SJSA1 (cell line): ENCODE data around the gene SULT4A1. TPM values are rescaled to one million over a fixed set of nuclear protein-coding genes. Genes with fewer than 3 reads are reported as not detected.

Experiments
- DNase-seq, 2 experiments: peaks; one replicate each; pipeline ENCODE4 v3.0.0-alpha.2; 2015 to 2020; ENCODE audit warnings: low spot score in 2 of 2, low read depth in 1 of 2
- H3K27ac ChIP-seq: fragments of 250-450 bp; sonication (Bioruptor Pico); 2 replicates; pipeline ENCODE4 v1.5.1; 2020; ENCODE audit warnings: mild to moderate bottlenecking, moderate library complexity
- H3K27me3 ChIP-seq: fragments of 250-450 bp; sonication (Bioruptor Pico); replicated peaks from 2 replicates; pipeline ENCODE4 v1.5.1; 2020; ENCODE audit warnings: mild to moderate bottlenecking, moderate library complexity
- H3K36me3 ChIP-seq: fragments of 250-450 bp; sonication (Bioruptor Pico); 2 replicates; pipeline ENCODE4 v1.5.1; 2020; ENCODE audit warnings: mild to moderate bottlenecking
- H3K4me1 ChIP-seq: fragments of 250-450 bp; sonication (Bioruptor Pico); replicated peaks from 2 replicates; pipeline ENCODE4 v1.6.1; 2021; ENCODE audit warnings: mild to moderate bottlenecking
- H3K4me3 ChIP-seq: fragments of 250-450 bp; sonication (Bioruptor Pico); 2 replicates; pipeline ENCODE4 v1.5.1; 2020; ENCODE audit warnings: mild to moderate bottlenecking
- H3K9me3 ChIP-seq: fragments of 250-450 bp; sonication (Bioruptor Pico); replicated peaks from 2 replicates; pipeline ENCODE4 v1.5.1; 2020; ENCODE audit warnings: mild to moderate bottlenecking
- total RNA-seq: library from RNA; depleted of rRNA; stranded (reverse); fragments of >200 nt; shearing (Covaris generic); gene quantifications from 2 replicates; pipeline ENCODE4 v1.2.3, GENCODE V29; 2014; rRNA removed

The SULT4A1 gene
- total RNA-seq, 1 experiment from 2014 or later, result not detected

DNA sequence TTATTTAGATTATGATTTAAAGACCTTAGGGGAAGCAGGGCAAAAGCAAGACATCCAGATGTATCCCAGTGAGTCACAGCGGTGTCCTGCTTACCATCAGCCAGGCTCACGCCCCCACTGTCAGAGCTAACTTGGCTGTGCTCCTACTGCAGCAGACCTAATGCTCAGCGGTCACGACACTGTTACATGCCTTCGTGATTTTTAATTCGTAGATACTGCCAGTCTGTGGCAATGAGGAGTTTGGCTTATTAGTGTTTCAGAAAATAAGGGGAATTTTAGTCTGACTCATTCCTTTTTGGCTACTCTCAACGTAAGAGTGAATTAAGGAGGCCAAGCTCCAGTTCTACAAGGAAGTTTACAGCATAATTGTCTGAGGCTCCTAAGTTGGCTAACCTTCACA lies 72.9 kb downstream of the SULT4A1 start:
- no peaks in the 10 kb centered on the region for H3K36me3 ChIP-seq
- no peaks in the 10 kb centered on the region for H3K27me3 ChIP-seq
- H3K27ac ChIP-seq, result no peak overlapping the region
- DNase-seq, result peak; percentile 35 to 51
- H3K9me3 ChIP-seq, result no peaks in the 10 kb centered on the region
- peaks cover 5% of the 10 kb centered on the region for H3K4me1 ChIP-seq
- H3K4me3 ChIP-seq, result no peak overlapping the region

DNA sequence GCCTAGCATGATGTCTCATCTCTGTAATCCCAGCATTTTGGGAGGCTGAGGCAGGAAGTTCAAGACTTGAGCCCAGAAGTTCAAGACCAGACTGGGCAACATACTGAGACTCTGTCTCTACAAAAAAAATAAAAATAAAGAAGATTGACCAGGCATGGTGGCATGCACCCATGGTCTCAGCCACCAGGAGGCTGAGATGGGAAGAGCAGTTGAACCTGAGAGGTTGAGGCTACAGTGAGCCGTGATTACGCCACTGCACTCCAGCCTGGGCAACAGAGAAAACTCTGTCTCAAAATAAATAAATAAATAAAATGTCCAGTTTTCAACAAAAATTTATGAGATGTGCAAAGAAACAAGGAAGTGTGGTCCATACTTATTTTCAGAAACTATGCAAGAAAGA lies 78.5 kb downstream of the SULT4A1 start:
- Histone ChIP-seq H3K27ac (no peak overlapping the region), H3K9me3 (no peaks in the 10 kb centered on the region), H3K4me1 (no peaks in the 10 kb centered on the region), H3K36me3 (no peaks in the 10 kb centered on the region), H3K4me3 (no peak overlapping the region), H3K27me3 (no peaks in the 10 kb centered on the region)
- no peak for DNase-seq

DNA sequence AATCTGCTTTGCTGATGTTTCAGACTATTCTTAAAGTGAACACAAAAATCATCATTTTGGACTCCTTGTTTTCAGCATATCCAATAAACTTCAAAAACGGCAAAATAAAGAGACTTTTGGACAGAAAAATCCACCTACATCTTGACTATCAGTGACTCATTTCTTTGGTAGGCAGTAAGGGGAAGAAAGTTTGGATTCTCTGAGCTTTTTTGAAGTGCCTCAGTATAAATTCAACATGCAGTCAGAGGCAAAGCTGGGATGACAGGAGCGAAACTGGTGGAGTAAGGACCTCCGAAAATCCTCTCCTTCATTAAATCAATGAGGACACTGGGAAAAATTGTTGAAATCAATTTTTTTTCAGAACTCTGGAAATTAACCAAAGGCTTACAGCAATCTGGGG lies 79.9 kb downstream of the SULT4A1 start:
- no peak overlapping the region for H3K4me3 ChIP-seq
- no peak overlapping the region for H3K27ac ChIP-seq
- no peak for DNase-seq
- no peaks in the 10 kb centered on the region for H3K36me3 ChIP-seq
- no peaks in the 10 kb centered on the region for H3K4me1 ChIP-seq
- no peaks in the 10 kb centered on the region for H3K27me3 ChIP-seq
- H3K9me3 ChIP-seq, result no peaks in the 10 kb centered on the region

DNA sequence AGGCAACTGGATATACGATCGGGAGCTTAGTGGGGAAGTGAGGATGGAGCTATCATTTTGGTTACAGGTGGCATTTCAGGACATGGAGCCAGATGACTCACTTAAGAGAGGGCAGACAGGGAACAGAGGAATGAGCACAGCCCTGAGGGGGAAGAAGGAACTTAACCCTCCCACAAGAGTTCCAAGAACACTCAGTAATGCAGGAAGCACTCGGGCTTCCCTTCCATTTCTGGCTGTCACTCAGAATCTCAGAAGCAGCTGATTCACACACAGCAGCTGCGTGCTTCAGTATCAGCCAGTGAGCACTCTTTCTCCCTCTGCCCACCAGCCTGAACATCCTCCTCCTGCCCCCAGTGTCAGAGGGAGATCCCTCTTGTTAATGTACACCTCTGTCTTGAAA lies 85.0 kb downstream of the SULT4A1 start:
- no peak for DNase-seq
- no peak overlapping the region for H3K27ac ChIP-seq
- H3K27me3 ChIP-seq, result no peaks in the 10 kb centered on the region
- H3K4me3 ChIP-seq, result no peak overlapping the region
- H3K36me3 ChIP-seq, result no peaks in the 10 kb centered on the region
- no peaks in the 10 kb centered on the region for H3K9me3 ChIP-seq
- no peaks in the 10 kb centered on the region for H3K4me1 ChIP-seq

DNA sequence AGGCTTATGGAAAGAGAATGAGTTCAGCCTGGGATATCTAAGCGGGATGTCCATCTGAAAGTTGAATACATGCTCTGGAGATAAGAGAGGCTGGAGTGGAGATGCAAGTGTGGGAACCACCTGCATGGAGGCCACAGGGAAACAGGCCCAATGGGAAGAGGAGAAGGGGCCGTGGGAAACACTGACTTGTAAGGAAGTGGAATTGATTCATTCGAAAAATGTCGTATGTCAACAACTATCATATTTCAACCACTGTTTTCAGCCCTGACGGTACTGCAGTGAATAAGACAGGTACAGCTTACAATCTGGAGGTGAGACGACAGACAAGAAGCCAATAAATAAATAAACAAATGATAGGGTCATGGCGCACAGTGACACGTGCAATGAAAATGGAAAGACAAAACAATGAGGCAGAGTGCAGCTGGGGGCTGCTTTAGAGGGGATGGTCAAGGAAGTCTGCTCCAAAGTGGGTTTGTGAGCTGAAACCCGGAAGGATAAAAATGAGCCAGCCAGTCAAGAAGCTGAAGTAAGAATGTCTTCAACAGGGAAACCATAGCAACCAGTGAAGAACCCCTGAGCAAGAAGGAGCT lies 86.1 kb downstream of the SULT4A1 start:
- no peak for DNase-seq
- no peaks in the 10 kb centered on the region for H3K9me3 ChIP-seq
- H3K27ac ChIP-seq, result no peak overlapping the region
- no peak overlapping the region for H3K4me3 ChIP-seq
- no peaks in the 10 kb centered on the region for H3K36me3 ChIP-seq
- H3K27me3 ChIP-seq, result no peaks in the 10 kb centered on the region
- H3K4me1 ChIP-seq, result no peaks in the 10 kb centered on the region

Other genes starting within 250 kb of the SULT4A1 start
- 0.50 TPM in 1 of 2 replicates, not detected in the other for gene EFCAB6, start 50.2 kb downstream of the SULT4A1 start, total RNA-seq
- not detected in 2 replicates for gene PNPLA5, start 29.5 kb upstream of the SULT4A1 start, total RNA-seq
- gene PNPLA3, start 61.3 kb upstream of the SULT4A1 start, total RNA-seq, result 2.9 and 14.1 TPM in 2 replicates
- gene SAMM50, start 92.9 kb upstream of the SULT4A1 start, total RNA-seq, result 39.8 and 46.3 TPM in 2 replicates
- gene PARVB, start 161.8 kb upstream of the SULT4A1 start, total RNA-seq, result 22.3 and 33.0 TPM in 2 replicates